IPS-18c (cell line): Measurements from ENCODE around the gene LRRC32.

ENCODE experiments used
- H3K4me3 ChIP-seq: 2 replicates; pipeline ENCODE4 v1.7.0; 2013; ENCODE audit warnings: low read depth, mild to moderate bottlenecking, low read length, moderate library complexity; ENCODE audit not compliant: insufficient read depth
- H3K9me3 ChIP-seq: one replicate; pipeline ENCODE4 v1.6.1; 2013; ENCODE audit warnings: mild to moderate bottlenecking, low read length, moderate library complexity; ENCODE audit not compliant: control insufficient read depth, insufficient read depth

LRRC32 gene

GRCh38 chr11:76701294-76702040 is 30.9 kb upstream of the LRRC32 start:
- Histone ChIP-seq H3K9me3 (peaks cover 3% of the 10 kb centered on the region), H3K4me3 (no peak overlapping the region)

- no peak overlapping the region for H3K4me3 ChIP-seq
Observed at GRCh38 chr11:76700177-76701100, 29.9 kb upstream of the LRRC32 start.

GRCh38 chr11:76699451-76700091 is 29.0 kb upstream of the LRRC32 start:
- no peak overlapping the region for H3K4me3 ChIP-seq
- H3K9me3 ChIP-seq: peaks cover 3% of the 10 kb centered on the region

More at GRCh38 chr11:76700177-76701100, 29.9 kb upstream of the LRRC32 start:
- peaks cover 3% of the 10 kb centered on the region for H3K9me3 ChIP-seq

- Histone ChIP-seq H3K4me3 (no peak overlapping the region), H3K9me3 (peaks cover 3% of the 10 kb centered on the region)
Observed at GRCh38 chr11:76698321-76699043, 27.9 kb upstream of the LRRC32 start.

GRCh38 chr11:76696756-76697155 is 26.2 kb upstream of the LRRC32 start:
- Histone ChIP-seq H3K4me3 (no peak overlapping the region), H3K9me3 (no peaks in the 10 kb centered on the region)

- Histone ChIP-seq H3K9me3 (no peaks in the 10 kb centered on the region), H3K4me3 (no peak overlapping the region)
Observed at GRCh38 chr11:76695771-76696170, 25.2 kb upstream of the LRRC32 start.

GRCh38 chr11:76695133-76695532 is 24.6 kb upstream of the LRRC32 start:
- Histone ChIP-seq H3K9me3 (no peaks in the 10 kb centered on the region), H3K4me3 (no peak overlapping the region)

GRCh38 chr11:76694664-76695063 is 24.1 kb upstream of the LRRC32 start:
- no peaks in the 10 kb centered on the region for H3K9me3 ChIP-seq
- H3K4me3 ChIP-seq: no peak overlapping the region

GRCh38 chr11:76693806-76694205 is 23.3 kb upstream of the LRRC32 start:
- H3K4me3 ChIP-seq: no peak overlapping the region
- no peaks in the 10 kb centered on the region for H3K9me3 ChIP-seq

- Histone ChIP-seq H3K4me3 (no peak overlapping the region), H3K9me3 (no peaks in the 10 kb centered on the region)
Observed at GRCh38 chr11:76692956-76693355, 22.4 kb upstream of the LRRC32 start.

GRCh38 chr11:76691655-76692054 is 21.1 kb upstream of the LRRC32 start:
- Histone ChIP-seq H3K4me3 (no peak overlapping the region), H3K9me3 (no peaks in the 10 kb centered on the region)

GRCh38 chr11:76690736-76691135 is 20.2 kb upstream of the LRRC32 start:
- Histone ChIP-seq H3K4me3 (no peak overlapping the region), H3K9me3 (no peaks in the 10 kb centered on the region)

GRCh38 chr11:76689313-76690260 is 19.0 kb upstream of the LRRC32 start:
- Histone ChIP-seq H3K9me3 (no peaks in the 10 kb centered on the region), H3K4me3 (no peak overlapping the region)

- Histone ChIP-seq H3K4me3 (no peak overlapping the region), H3K9me3 (peaks cover 2% of the 10 kb centered on the region)
Observed at GRCh38 chr11:76688146-76688545, 17.6 kb upstream of the LRRC32 start.

- H3K9me3 ChIP-seq: peaks cover 2% of the 10 kb centered on the region
- no peak overlapping the region for H3K4me3 ChIP-seq
Observed at GRCh38 chr11:76686261-76687079, 15.9 kb upstream of the LRRC32 start.
